Liver (tissue), 9 donors: ENCODE data around the gene ST3GAL3. TPM values are rescaled to one million over a fixed set of nuclear protein-coding genes. Genes with fewer than 3 reads are reported as not detected.

Experiments
- DNase-seq: peaks from one replicate; pipeline ENCODE4 v3.0.0-alpha.2; 2017; ENCODE audit warnings: low spot score
- H3K27ac ChIP-seq, 2 donors: one replicate each; pipeline ENCODE4 v1.7.0; 2013; ENCODE audit warnings: inconsistent platforms in 2 of 2, low read length in 2 of 2, control low read depth in 1 of 2, low read depth in 1 of 2, mild to moderate bottlenecking in 1 of 2
- H3K27me3 ChIP-seq, 4 donors: one replicate each; pipeline versions ENCODE4 v1.6.1 to v1.7.0; 2013; ENCODE audit warnings: low read length in 3 of 4, inconsistent platforms in 1 of 4, mild to moderate bottlenecking in 1 of 4, moderate library complexity in 1 of 4; ENCODE audit not compliant: control insufficient read depth in 4 of 4, insufficient read depth in 4 of 4
- H3K36me3 ChIP-seq, 4 donors: one replicate each; pipeline versions ENCODE4 v1.6.1 to v1.7.0; 2013; ENCODE audit warnings: low read length in 3 of 4, mild to moderate bottlenecking in 3 of 4, low read depth in 1 of 4, moderate library complexity in 1 of 4; ENCODE audit not compliant: control insufficient read depth in 4 of 4, insufficient read depth in 3 of 4
- H3K4me1 ChIP-seq, 4 donors: one replicate each; pipeline versions ENCODE4 v1.6.1 to v1.7.0; 2013; ENCODE audit warnings: low read length in 3 of 4, mild to moderate bottlenecking in 3 of 4, moderate library complexity in 1 of 4; ENCODE audit not compliant: control insufficient read depth in 4 of 4, insufficient read depth in 4 of 4
- H3K4me3 ChIP-seq, 3 donors: one replicate each; pipeline versions ENCODE4 v1.6.1 to v1.7.0; 2013; ENCODE audit warnings: low read length in 3 of 3, control low read depth in 1 of 3, low read depth in 1 of 3, mild to moderate bottlenecking in 1 of 3
- H3K9ac ChIP-seq, 2 donors: one replicate each; pipeline ENCODE4 v1.7.0; 2013; ENCODE audit warnings: low read length in 2 of 2, mild to moderate bottlenecking in 2 of 2, moderate library complexity in 2 of 2, control low read depth in 1 of 2, low read depth in 1 of 2
- H3K9me3 ChIP-seq, 4 donors: one replicate each; pipeline versions ENCODE4 v1.6.1 to v1.7.0; 2013; ENCODE audit warnings: low read length in 3 of 4; ENCODE audit not compliant: control insufficient read depth in 4 of 4
- ATF3 ChIP-seq: IDR thresholded peaks from 2 replicates; pipeline ENCODE4 v1.6.1; 2016; ENCODE audit warnings: antibody characterized with exemption
- EGR1 ChIP-seq, 2 donors: IDR thresholded peaks; 2 replicates each; pipeline ENCODE4 v1.6.1; 2016 to 2018; ENCODE audit warnings: antibody characterized with exemption in 2 of 2, low read depth in 2 of 2
- FOXA1 ChIP-seq: IDR thresholded peaks from 2 replicates; pipeline ENCODE4 v1.6.1; 2016; ENCODE audit warnings: antibody characterized with exemption
- FOXA2 ChIP-seq: IDR thresholded peaks from 2 replicates; pipeline ENCODE4 v1.6.1; 2016; ENCODE audit warnings: antibody characterized with exemption
- GABPA ChIP-seq, 2 donors: IDR thresholded peaks in 1 of 2; conservative IDR thresholded peaks in 1 of 2; 2 replicates each; pipeline ENCODE4 v1.6.1; 2016; ENCODE audit warnings: antibody characterized with exemption in 2 of 2, mild to moderate bottlenecking in 1 of 2, moderate library complexity in 1 of 2
- JUND ChIP-seq, 2 donors: IDR thresholded peaks; 2 replicates each; pipeline ENCODE4 v1.6.1; 2016; ENCODE audit warnings: antibody characterized with exemption in 2 of 2
- MAX ChIP-seq: IDR thresholded peaks from 2 replicates; pipeline ENCODE4 v1.6.1; 2016; ENCODE audit warnings: antibody characterized with exemption
- NR2F2 ChIP-seq: IDR thresholded peaks from 2 replicates; pipeline ENCODE4 v1.6.1; 2016; ENCODE audit warnings: antibody characterized with exemption
- RAD21 ChIP-seq, 2 donors: IDR thresholded peaks; 2 replicates each; pipeline ENCODE4 v1.6.1; 2016; ENCODE audit warnings: antibody characterized with exemption in 2 of 2, mild to moderate bottlenecking in 2 of 2
- REST ChIP-seq: IDR thresholded peaks from 2 replicates; pipeline ENCODE4 v1.6.1; 2016; ENCODE audit warnings: antibody characterized with exemption, mild to moderate bottlenecking
- ZBTB33 ChIP-seq: IDR thresholded peaks from 2 replicates; pipeline ENCODE4 v1.6.1; 2016; ENCODE audit warnings: antibody characterized with exemption
- WGBS: extraction: QIAGEN DNeasy Blood & Tissue Kit; methylation state at CpG from one replicate; pipeline ENCODE4 v1.1.7; 2013; 5-methylcytosine and 5-hydroxymethylcytosine counted together
- polyA plus RNA-seq, 2 donors: library from polyadenylated mRNA; stranded (reverse) in 1 of 2; unstranded in 1 of 2; fragments of 200-250 nt in 1 of 2; fragments of >200 nt in 1 of 2; fragmentation: Nextera tagmentation in 1 of 2; extraction: Ambion mirVana in 1 of 2; gene quantifications; one replicate each; pipeline versions ENCODE4 v1.2.1 to v1.2.3, GENCODE V29; 2013 to 2015
- total RNA-seq, 2 donors: library from RNA; depleted of rRNA; stranded (reverse); fragments of >200 nt; gene quantifications; one replicate each; pipeline ENCODE4 v1.2.3, GENCODE V29; 2014
- donor health status: healthy.
- donor health status: healthy.
- donor health status: healthy.
- donor health status: healthy.
- donor health status: healthy.

The ST3GAL3 gene
- total and polyA plus RNA-seq, 4 donors, result 4.9 to 11.4 (median 8.1) TPM

- WGBS, result 99% methylated on average over 1 of the region's 1 CpG
- Histone ChIP-seq H3K27me3 (no peaks in the 10 kb centered on the region), H3K9me3 (no peaks in the 10 kb centered on the region), H3K4me3 (no peak overlapping the region), H3K36me3 (peaks cover 0 to 3% (median 0%) of the 10 kb centered on the region in 4 donors), H3K9ac (no peak overlapping the region), H3K27ac (no peak overlapping the region), H3K4me1 (no peaks in the 10 kb centered on the region)
- no peak for TF ChIP-seq MAX
- TF ChIP-seq GABPA (IDR thresholded peaks at IDR 0.05 in 1 of 2, conservative IDR thresholded peaks at IDR 0.05 in 1 of 2), result no peak
- TF ChIP-seq ZBTB33, result no peak
- no peak for TF ChIP-seq REST
- no peak for TF ChIP-seq EGR1 (IDR thresholded peaks at IDR 0.05; ENCODE audit: low read depth in 2 of 2)
- no peak for TF ChIP-seq FOXA2
- TF ChIP-seq NR2F2, result no peak
- TF ChIP-seq FOXA1, result no peak
- no peak for DNase-seq
These were observed 72.6 kb downstream of the ST3GAL3 start for GRCh38 chr1:43779805-43780403.

- H3K4me3 ChIP-seq, result no peak overlapping the region
- TF ChIP-seq RAD21 (IDR thresholded peaks at IDR 0.05) (no peak), EGR1 (IDR thresholded peaks at IDR 0.05; ENCODE audit: low read depth in 2 of 2) (no peak), ATF3 (no peak)
- no peak for DNase-seq
- H3K27ac ChIP-seq, result no peak overlapping the region
- H3K9me3 ChIP-seq, result no peaks in the 10 kb centered on the region
- H3K27me3 ChIP-seq, result no peaks in the 10 kb centered on the region
- peaks cover 0 to 2% (median 0%) of the 10 kb centered on the region in 4 donors for H3K36me3 ChIP-seq
- 89% methylated on average over 2 of the region's 2 CpGs for WGBS
- H3K4me1 ChIP-seq, result no peaks in the 10 kb centered on the region
- no peak overlapping the region for H3K9ac ChIP-seq
These were observed 74.2 kb downstream of the ST3GAL3 start for GRCh38 chr1:43781574-43781973.

GRCh38 chr1:43783096-43783670 is 75.8 kb downstream of the ST3GAL3 start:
- Histone ChIP-seq H3K27me3 (no peaks in the 10 kb centered on the region), H3K4me3 (no peak overlapping the region), H3K36me3 (no peaks in the 10 kb centered on the region), H3K9ac (no peak overlapping the region), H3K9me3 (no peaks in the 10 kb centered on the region), H3K4me1 (no peaks in the 10 kb centered on the region), H3K27ac (no peak overlapping the region)
- DNase-seq, result no peak
- 86% methylated on average over 4 of the region's 4 CpGs for WGBS
- TF ChIP-seq JUND (IDR thresholded peaks at IDR 0.05) (no peak), REST (no peak)
